Esophagus muscularis mucosa (tissue), 4 donors: ENCODE results near the gene FADS3.

Source experiments
- CTCF ChIP-seq, 3 experiments: fragments of 200-600 bp in 2 of 3; fragments of 450-650 bp in 1 of 3; sonication (generic) in 2 of 3; IDR thresholded peaks; one replicate each; pipeline ENCODE4 v1.5.1; 2017 to 2019; ENCODE audit warnings: antibody characterized with exemption in 3 of 3, mild to moderate bottlenecking in 2 of 3, moderate library complexity in 1 of 3
- EP300 ChIP-seq: sonication (generic); formaldehyde crosslinking; IDR thresholded peaks from one replicate; pipeline ENCODE4 v1.6.1; 2017; ENCODE audit warnings: antibody characterized with exemption
- POLR2A ChIP-seq: fragments of 450-650 bp; IDR thresholded peaks from one replicate; pipeline ENCODE4 v1.6.1; 2017; ENCODE audit warnings: antibody characterized with exemption, moderate library complexity, mild to moderate bottlenecking, low read depth

GRCh38 chr11:61921446-61921845, 30.1 kb upstream of the FADS3 start:
- TF ChIP-seq CTCF (IDR thresholded peaks at IDR 0.05) (no peak), POLR2A (no peak), EP300 (no peak)
